PC-9 (cell line): ENCODE results near the gene CCR3.

Experiments
- CTCF ChIP-seq: fragments of 200-600 bp; sonication (generic); conservative IDR thresholded peaks from 2 replicates; pipeline ENCODE4 v1.6.1; 2017; ENCODE audit warnings: mixed run types, antibody characterized with exemption, mild to moderate bottlenecking, moderate library complexity
- EZH2 ChIP-seq: fragments of 200-600 bp; sonication (generic); IDR thresholded peaks from 2 replicates; pipeline ENCODE4 v1.8.0; 2017; ENCODE audit warnings: antibody characterized with exemption, low read depth

GRCh38 chr3:46299608-46300460 is 57.6 kb downstream of the CCR3 start:
- TF ChIP-seq CTCF, result no peak
- no peak for TF ChIP-seq EZH2
